Measurements from ENCODE around the gene TECR.
A peak's percentile ranks its signal among the peaks of the same experiment; 100 is the strongest.

The TECR gene

DNA sequence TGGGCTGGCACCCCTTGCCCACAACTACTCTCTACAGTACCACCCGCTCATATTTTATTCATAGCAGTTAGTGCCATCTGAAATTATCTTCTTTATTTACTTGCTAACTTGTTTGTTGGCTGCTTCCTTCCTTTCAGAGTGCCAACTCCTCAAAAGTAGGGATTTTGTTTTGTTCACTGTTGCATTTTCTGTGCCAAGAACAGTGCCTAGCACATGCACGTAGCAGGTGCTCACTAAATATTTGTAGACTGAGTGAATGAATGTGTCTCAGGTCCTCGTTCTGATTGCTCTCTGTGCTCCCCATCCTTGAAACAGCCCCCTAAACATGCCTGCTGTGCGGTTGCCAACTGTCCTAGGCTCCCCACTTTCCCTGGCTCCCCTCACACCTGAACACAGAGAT is 35.0 kb upstream of the TECR start:
- TF ChIP-seq, protein P1, sequence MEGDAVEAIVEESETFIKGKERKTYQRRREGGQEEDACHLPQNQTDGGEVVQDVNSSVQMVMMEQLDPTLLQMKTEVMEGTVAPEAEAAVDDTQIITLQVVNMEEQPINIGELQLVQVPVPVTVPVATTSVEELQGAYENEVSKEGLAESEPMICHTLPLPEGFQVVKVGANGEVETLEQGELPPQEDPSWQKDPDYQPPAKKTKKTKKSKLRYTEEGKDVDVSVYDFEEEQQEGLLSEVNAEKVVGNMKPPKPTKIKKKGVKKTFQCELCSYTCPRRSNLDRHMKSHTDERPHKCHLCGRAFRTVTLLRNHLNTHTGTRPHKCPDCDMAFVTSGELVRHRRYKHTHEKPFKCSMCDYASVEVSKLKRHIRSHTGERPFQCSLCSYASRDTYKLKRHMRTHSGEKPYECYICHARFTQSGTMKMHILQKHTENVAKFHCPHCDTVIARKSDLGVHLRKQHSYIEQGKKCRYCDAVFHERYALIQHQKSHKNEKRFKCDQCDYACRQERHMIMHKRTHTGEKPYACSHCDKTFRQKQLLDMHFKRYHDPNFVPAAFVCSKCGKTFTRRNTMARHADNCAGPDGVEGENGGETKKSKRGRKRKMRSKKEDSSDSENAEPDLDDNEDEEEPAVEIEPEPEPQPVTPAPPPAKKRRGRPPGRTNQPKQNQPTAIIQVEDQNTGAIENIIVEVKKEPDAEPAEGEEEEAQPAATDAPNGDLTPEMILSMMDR (IDR thresholded peaks at IDR 0.05; ENCODE audit: low read depth, low read length, missing control alignments) = no peak
- DNase-seq (ENCODE audit: extremely low read depth, low read depth) = no peak
- peak overlapping the region; percentile 80 for H3K4me3 ChIP-seq (replicated peaks; ENCODE audit: low read depth, low read length)

DNA sequence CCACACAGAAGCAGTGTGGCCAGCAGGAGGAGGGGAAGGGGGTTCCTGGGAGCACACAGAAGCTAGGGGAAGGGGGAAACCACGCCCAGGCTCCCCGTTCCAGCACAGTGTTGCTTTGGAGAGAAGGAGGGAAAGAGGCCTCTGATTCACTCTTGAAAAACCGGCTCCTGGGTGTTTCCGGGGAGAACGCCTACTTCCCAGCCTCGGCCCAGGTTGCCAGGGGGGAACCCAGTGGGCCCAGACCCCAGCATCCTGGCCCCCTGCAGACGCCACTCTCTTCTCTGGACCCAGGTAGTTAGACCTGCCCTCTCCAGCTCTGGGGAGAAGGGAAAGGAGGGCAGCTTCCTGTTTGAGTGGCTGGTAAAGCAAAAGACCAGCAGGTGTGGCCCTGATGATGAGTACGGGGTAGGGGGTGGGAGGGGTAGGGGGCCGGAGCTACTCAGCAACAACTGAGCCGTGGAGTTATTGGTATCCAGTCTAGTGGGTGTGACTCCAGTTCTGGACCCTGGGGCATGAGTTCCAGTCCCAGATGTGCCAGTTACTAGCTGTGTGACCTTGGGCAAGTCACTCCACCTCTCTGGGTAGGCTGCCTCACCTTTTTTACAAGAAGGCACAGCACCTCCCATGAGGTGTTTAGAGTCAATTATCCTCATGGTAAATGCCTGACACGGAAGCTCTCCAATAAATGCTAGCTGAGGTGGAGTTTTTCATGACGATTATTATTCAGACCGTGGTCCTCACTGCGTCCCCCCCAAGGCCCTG is 34.3 kb upstream of the TECR start:
- DNase-seq (ENCODE audit: extremely low read depth, low read depth) = no peak
- TF ChIP-seq, protein P1 (IDR thresholded peaks at IDR 0.05; ENCODE audit: low read depth, low read length, missing control alignments) = no peak
- peak overlapping the region; percentile 80 for H3K4me3 ChIP-seq (replicated peaks; ENCODE audit: low read depth, low read length)

DNA sequence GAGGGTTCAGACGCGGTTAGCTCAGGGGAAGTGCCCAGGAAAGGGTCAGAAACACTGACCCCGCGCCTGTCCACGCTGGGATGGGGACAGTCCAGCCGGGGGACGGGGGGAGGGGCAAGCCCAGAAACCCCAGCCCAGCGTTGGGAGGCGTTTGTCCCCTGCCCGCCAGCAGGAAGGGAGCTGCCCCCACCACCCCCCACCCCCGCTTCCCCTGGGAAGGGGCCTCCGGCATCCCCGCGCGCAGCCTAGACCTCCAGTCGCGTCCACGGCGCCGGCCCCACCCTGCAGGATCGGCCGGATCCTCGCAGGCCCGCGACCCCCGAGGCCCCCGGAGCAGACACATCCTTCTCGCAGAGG is 33.7 kb upstream of the TECR start:
- H3K4me3 ChIP-seq (replicated peaks; ENCODE audit: low read depth, low read length) = peak overlapping the region; percentile 80
- DNase-seq (ENCODE audit: extremely low read depth, low read depth) = no peak
- TF ChIP-seq, protein P1 (IDR thresholded peaks at IDR 0.05; ENCODE audit: low read depth, low read length, missing control alignments) = no peak

DNA sequence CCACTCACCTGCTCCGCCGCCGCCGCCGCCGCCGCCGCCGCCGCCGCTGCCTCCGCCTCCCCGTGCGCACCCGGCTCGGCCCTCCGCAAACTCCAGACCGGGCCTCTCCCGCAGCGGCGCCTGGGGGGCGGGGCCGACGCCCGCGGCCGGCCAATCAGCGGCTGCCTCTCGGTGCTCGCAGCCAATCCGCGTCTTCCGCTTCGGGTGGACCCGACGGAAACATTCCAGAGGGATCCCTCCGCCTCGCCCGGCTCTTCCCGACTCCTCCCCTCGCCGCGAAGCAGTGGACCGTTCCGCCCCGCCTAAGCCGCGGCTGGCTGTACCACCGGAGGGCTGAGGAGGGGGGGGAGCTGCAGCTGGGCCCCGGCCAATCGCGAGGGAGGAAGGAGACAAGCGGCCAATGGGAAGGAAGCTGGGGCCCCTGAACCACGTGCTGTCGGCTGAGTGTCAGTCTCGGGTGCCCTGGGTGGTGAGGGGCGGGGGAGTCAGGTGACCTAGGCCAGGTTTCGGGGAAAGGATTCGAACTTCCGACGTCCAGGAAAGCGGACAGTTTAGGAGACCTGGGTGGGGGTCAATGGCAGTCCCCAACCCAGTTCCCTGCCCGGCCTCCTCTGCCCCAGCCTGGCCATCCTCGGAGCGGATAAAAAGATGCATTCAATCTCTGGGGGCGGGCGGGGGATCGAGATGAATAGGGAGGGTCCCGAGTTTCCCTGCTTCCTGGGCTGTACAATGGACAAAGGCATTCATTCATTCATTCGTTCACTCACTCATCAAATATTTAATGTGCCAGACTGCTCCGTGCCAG is 33.2 kb upstream of the TECR start, which contains the start of gene GIPC1:
GIPC1 (minus strand) TSS at position 99 of the 805 bp plus-strand sequence. CDS start 13,151 bp downstream, outside the sequence.
- peak within 1 kb of the TSS; percentile 80 for H3K4me3 ChIP-seq (replicated peaks; ENCODE audit: low read depth, low read length)
- DNase-seq (ENCODE audit: extremely low read depth, low read depth) = peak; percentile 96
- TF ChIP-seq, protein P1 (IDR thresholded peaks at IDR 0.05; ENCODE audit: low read depth, low read length, missing control alignments) = no peak

DNA sequence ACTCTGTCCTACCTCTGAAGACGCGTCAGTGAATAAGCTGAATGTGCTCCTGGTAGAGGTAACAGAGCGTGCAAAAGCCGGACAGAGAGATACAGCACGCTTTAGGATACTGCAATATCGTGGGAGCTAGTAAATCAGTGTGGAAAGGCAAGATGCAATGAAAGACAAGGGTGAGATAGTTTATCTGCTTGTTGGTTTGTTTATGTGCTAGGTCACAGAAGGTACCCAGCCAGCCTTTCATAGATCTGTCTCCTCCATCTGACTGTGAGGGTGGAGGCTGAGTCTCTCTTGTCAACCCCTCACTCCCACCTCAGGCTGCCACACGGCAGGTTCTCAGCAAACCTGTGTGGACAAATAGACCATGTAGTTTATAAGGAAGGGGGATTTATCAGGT is 32.6 kb upstream of the TECR start:
- H3K4me3 ChIP-seq (replicated peaks; ENCODE audit: low read depth, low read length) = peak overlapping the region; percentile 38
- TF ChIP-seq, protein P1 (IDR thresholded peaks at IDR 0.05; ENCODE audit: low read depth, low read length, missing control alignments) = no peak
- no peak for DNase-seq (ENCODE audit: extremely low read depth, low read depth)

DNA sequence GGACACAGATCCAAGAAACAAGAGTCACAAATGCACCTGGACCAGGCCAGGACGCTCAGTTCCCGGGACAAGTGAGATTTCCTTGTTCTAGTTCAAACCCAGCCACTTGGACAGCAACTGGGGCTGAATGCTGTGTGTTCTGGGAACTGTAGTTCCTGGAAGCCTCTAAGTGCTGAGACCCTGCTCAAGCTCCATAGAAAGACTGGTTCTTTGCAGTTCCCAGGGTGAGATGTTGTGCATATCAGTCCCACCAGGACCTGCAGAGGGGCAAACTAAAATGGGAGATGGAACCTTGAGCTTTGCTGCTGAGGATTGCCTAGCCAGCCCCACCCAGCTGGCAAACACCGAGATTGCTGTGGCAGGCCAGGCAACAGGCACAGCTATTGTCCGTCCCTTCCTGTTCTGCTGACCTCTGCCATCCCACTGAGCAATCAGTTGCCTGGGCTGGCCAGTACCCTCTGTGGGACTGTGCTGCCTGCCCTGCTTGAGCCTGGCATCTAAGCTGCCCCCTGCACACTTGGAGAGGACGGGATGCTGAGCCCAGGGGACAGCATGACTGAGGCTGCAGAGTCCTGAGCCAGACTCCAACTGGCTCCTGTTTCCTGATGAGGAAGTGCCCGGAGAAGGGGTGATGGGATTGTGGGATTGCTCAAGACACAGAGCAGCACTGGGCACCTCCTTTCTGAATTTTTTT is 32.0 kb upstream of the TECR start:
- no peak overlapping the region for H3K4me3 ChIP-seq (replicated peaks; ENCODE audit: low read depth, low read length)
- TF ChIP-seq, protein P1 (IDR thresholded peaks at IDR 0.05; ENCODE audit: low read depth, low read length, missing control alignments) = no peak
- no peak for DNase-seq (ENCODE audit: extremely low read depth, low read depth)

Data from HFF-Myc (cell line).